Loucy (cell line): ENCODE results near the gene SCIMP.
"Not testable (repeated sequence)": the region's sequence is repeated elsewhere in the genome, so short reads cannot be mapped to it uniquely, and the experiment has no call there.

Experiments used
- H2AFZ ChIP-seq: fragments of 200-600 bp; sonication (generic); 2 replicates; pipeline ENCODE4 v1.6.0; 2016; ENCODE audit warnings: antibody characterized with exemption, mild to moderate bottlenecking, low read length, moderate library complexity
- H3F3A ChIP-seq: fragments of 200-600 bp; 2 replicates; pipeline ENCODE4 v1.6.0; 2016; ENCODE audit warnings: antibody characterized with exemption, low read depth, mild to moderate bottlenecking
- H3K27me3 ChIP-seq: fragments of 200-600 bp; sonication (generic); 2 replicates; pipeline ENCODE4 v1.6.1; 2014; ENCODE audit warnings: low read length, mild to moderate bottlenecking; ENCODE audit not compliant: insufficient read depth, poor library complexity, severe bottlenecking
- H3K36me3 ChIP-seq: fragments of 200-600 bp; sonication (generic); 2 replicates; pipeline ENCODE4 v1.6.1; 2016; ENCODE audit warnings: low read length; ENCODE audit not compliant: insufficient read depth
- H3K4me1 ChIP-seq: fragments of 200-600 bp; sonication (generic); 2 replicates; pipeline ENCODE4 v1.5.1; 2014; ENCODE audit warnings: low read length, mild to moderate bottlenecking; ENCODE audit not compliant: insufficient read depth, poor library complexity, severe bottlenecking
- H3K4me2 ChIP-seq: fragments of 200-600 bp; sonication (generic); 2 replicates; pipeline ENCODE4 v1.6.0; 2014; ENCODE audit warnings: antibody characterized with exemption, low read length, low read depth, mild to moderate bottlenecking; ENCODE audit not compliant: poor library complexity, severe bottlenecking
- H3K4me3 ChIP-seq: fragments of 200-600 bp; sonication (generic); 2 replicates; pipeline ENCODE4 v1.5.1; 2014; ENCODE audit warnings: low read length, mild to moderate bottlenecking, mixed read lengths; ENCODE audit not compliant: poor library complexity, severe bottlenecking
- H3K79me2 ChIP-seq: fragments of 200-600 bp; sonication (generic); 2 replicates; pipeline ENCODE4 v1.6.1; 2014; ENCODE audit warnings: low read length; ENCODE audit not compliant: insufficient read depth
- H3K9ac ChIP-seq: fragments of 200-600 bp; sonication (generic); 2 replicates; pipeline ENCODE4 v1.6.0; 2014; ENCODE audit warnings: mild to moderate bottlenecking, low read depth, low read length, moderate library complexity; ENCODE audit not compliant: poor library complexity, severe bottlenecking
- H3K9me2 ChIP-seq: fragments of 200-600 bp; sonication (generic); replicated peaks from 2 replicates; pipeline ENCODE4 v1.6.1; 2016; ENCODE audit warnings: low read depth, low read length, mixed read lengths
- H3K9me3 ChIP-seq: fragments of 200-600 bp; sonication (generic); 2 replicates; pipeline ENCODE4 v1.6.1; 2014; ENCODE audit warnings: mild to moderate bottlenecking, antibody characterized with exemption, low read length, low read depth; ENCODE audit not compliant: insufficient read depth
- H4K20me1 ChIP-seq: fragments of 200-600 bp; sonication (generic); 2 replicates; pipeline ENCODE4 v1.6.0; 2014; ENCODE audit warnings: antibody characterized with exemption, low read length, mild to moderate bottlenecking; ENCODE audit not compliant: insufficient read depth, poor library complexity, severe bottlenecking
- EZH2phosphoT487 ChIP-seq: fragments of 200-600 bp; IDR thresholded peaks from 2 replicates; pipeline ENCODE4 v1.6.1; 2018; ENCODE audit warnings: antibody characterized with exemption, mild to moderate bottlenecking, moderate library complexity, borderline replicate concordance
- TF ChIP-seq, protein P1 (sequence below): fragments of 200-600 bp; sonication (generic); conservative IDR thresholded peaks from 2 replicates; pipeline ENCODE4 v1.5.1; 2014; ENCODE audit warnings: mild to moderate bottlenecking, antibody characterized with exemption, low read length

The SCIMP gene

GRCh38 chr17:5182597-5183409 lies 51.9 kb downstream of the SCIMP start:
- Histone ChIP-seq H3K36me3 (no peaks in the 10 kb centered on the region), H2AFZ (no peak overlapping the region), H3K9me3 (peaks cover 62% of the 10 kb centered on the region), H3K79me2 (no peaks in the 10 kb centered on the region), H3F3A (no peaks in the 10 kb centered on the region), H3K9me2 (no peaks in the 10 kb centered on the region), H3K4me1 (no peaks in the 10 kb centered on the region), H3K27me3 (no peaks in the 10 kb centered on the region), H3K9ac (no peak overlapping the region), H3K4me3 (no peak overlapping the region), H3K4me2 (no peak overlapping the region), H4K20me1 (no peaks in the 10 kb centered on the region)
- TF ChIP-seq EZH2phosphoT487 = no peak
- TF ChIP-seq, protein P1, sequence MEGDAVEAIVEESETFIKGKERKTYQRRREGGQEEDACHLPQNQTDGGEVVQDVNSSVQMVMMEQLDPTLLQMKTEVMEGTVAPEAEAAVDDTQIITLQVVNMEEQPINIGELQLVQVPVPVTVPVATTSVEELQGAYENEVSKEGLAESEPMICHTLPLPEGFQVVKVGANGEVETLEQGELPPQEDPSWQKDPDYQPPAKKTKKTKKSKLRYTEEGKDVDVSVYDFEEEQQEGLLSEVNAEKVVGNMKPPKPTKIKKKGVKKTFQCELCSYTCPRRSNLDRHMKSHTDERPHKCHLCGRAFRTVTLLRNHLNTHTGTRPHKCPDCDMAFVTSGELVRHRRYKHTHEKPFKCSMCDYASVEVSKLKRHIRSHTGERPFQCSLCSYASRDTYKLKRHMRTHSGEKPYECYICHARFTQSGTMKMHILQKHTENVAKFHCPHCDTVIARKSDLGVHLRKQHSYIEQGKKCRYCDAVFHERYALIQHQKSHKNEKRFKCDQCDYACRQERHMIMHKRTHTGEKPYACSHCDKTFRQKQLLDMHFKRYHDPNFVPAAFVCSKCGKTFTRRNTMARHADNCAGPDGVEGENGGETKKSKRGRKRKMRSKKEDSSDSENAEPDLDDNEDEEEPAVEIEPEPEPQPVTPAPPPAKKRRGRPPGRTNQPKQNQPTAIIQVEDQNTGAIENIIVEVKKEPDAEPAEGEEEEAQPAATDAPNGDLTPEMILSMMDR = no peak

GRCh38 chr17:5181509-5182305 lies 53.0 kb downstream of the SCIMP start:
- Histone ChIP-seq H3K9ac (no peak overlapping the region), H3K4me1 (no peaks in the 10 kb centered on the region), H3K79me2 (no peaks in the 10 kb centered on the region), H3F3A (no peaks in the 10 kb centered on the region), H3K4me2 (no peak overlapping the region), H3K9me3 (peaks cover 62% of the 10 kb centered on the region), H3K36me3 (no peaks in the 10 kb centered on the region), H2AFZ (no peak overlapping the region), H3K4me3 (no peak overlapping the region), H4K20me1 (no peaks in the 10 kb centered on the region), H3K9me2 (no peaks in the 10 kb centered on the region), H3K27me3 (no peaks in the 10 kb centered on the region)
- TF ChIP-seq, protein P1 = no peak
- no peak for TF ChIP-seq EZH2phosphoT487

GRCh38 chr17:5179003-5179402 lies 55.7 kb downstream of the SCIMP start:
- Histone ChIP-seq H3K9ac (no peak overlapping the region), H3K36me3 (no peaks in the 10 kb centered on the region), H3K9me3 (peaks cover 54% of the 10 kb centered on the region), H3K4me2 (no peak overlapping the region), H3K79me2 (no peaks in the 10 kb centered on the region), H2AFZ (no peak overlapping the region), H3K4me3 (no peak overlapping the region), H3F3A (no peaks in the 10 kb centered on the region), H3K4me1 (no peaks in the 10 kb centered on the region), H4K20me1 (no peaks in the 10 kb centered on the region), H3K27me3 (no peaks in the 10 kb centered on the region), H3K9me2 (no peaks in the 10 kb centered on the region)
- no peak for TF ChIP-seq EZH2phosphoT487
- TF ChIP-seq, protein P1 = no peak

- H3K4me3 ChIP-seq, H3K79me2 ChIP-seq, H4K20me1 ChIP-seq, H3K9ac ChIP-seq, H3K27me3 ChIP-seq, H3K4me2 ChIP-seq, H2AFZ ChIP-seq, H3K4me1 ChIP-seq, H3K9me2 ChIP-seq, H3F3A ChIP-seq, H3K36me3 ChIP-seq: not testable (repeated sequence)
- peaks cover 14% of the 10 kb centered on the region; the same call in 1 of the 2 replicates for H3K9me3 ChIP-seq
These were observed 59.6 kb downstream of the SCIMP start for GRCh38 chr17:5175027-5175426.

- H3K4me1 ChIP-seq = peaks cover 14% of the 10 kb centered on the region
- H2AFZ ChIP-seq = peak overlapping the region; percentile 73
- H3K27me3 ChIP-seq, H3K4me3 ChIP-seq, H3K36me3 ChIP-seq, H3K9ac ChIP-seq, H3F3A ChIP-seq, H3K9me3 ChIP-seq, H4K20me1 ChIP-seq, H3K9me2 ChIP-seq, H3K79me2 ChIP-seq: not testable (repeated sequence)
- H3K4me2 ChIP-seq = peak overlapping the region; percentile 44
These were observed 68.7 kb downstream of the SCIMP start for GRCh38 chr17:5165791-5166564.
